HepG2 (cell line): ENCODE measurements around the gene FAM171A2. TPM values are rescaled to one million over a fixed set of nuclear protein-coding genes. Genes with fewer than 3 reads are reported as not detected.

ENCODE experiments used
- CBX2 ChIP-seq, 2 experiments: fragments of 200-600 bp in 1 of 2; sonication (generic); formaldehyde crosslinking in 1 of 2; IDR thresholded peaks; 2 replicates each; pipeline versions ENCODE4 v1.7.0 to v1.8.1; 2018 to 2022; ENCODE audit warnings: low read depth in 2 of 2, low read length in 1 of 2, mild to moderate bottlenecking in 1 of 2, missing genetic modification reagents in 1 of 2
- EHMT2 ChIP-seq: fragments of 200-600 bp; sonication (generic); IDR thresholded peaks from 2 replicates; pipeline ENCODE4 v1.7.0; 2017; ENCODE audit warnings: antibody characterized with exemption, low read depth, low read length, borderline replicate concordance
- ELK4 ChIP-seq: sonication (generic); formaldehyde crosslinking; IDR thresholded peaks from 2 replicates; pipeline ENCODE4 v1.9.0; 2021; ENCODE audit warnings: missing genetic modification reagents, borderline replicate concordance
- ETV6 ChIP-seq: sonication (generic); formaldehyde crosslinking; conservative IDR thresholded peaks from 2 replicates; pipeline ENCODE4 v1.4.0; 2020; ENCODE audit warnings: missing genetic modification reagents
- MAZ ChIP-seq, 2 experiments: sonication (generic) in 1 of 2; formaldehyde crosslinking in 1 of 2; IDR thresholded peaks; 2 replicates each; pipeline versions ENCODE4 v1.5.0 to v1.6.1; 2012 to 2020; ENCODE audit warnings: low read depth in 2 of 2, mild to moderate bottlenecking in 2 of 2, borderline replicate concordance in 1 of 2, improper control_type of control experiment in 1 of 2, low read length in 1 of 2, missing genetic modification reagents in 1 of 2, moderate library complexity in 1 of 2
- SETDB1 ChIP-seq: sonication (generic); formaldehyde crosslinking; IDR thresholded peaks from 2 replicates; pipeline ENCODE4 v1.5.1; 2020; ENCODE audit warnings: missing genetic modification reagents, mild to moderate bottlenecking, borderline replicate concordance
- SMAD3 ChIP-seq: sonication (generic); formaldehyde crosslinking; IDR thresholded peaks from 2 replicates; pipeline ENCODE4 v1.4.0; 2020; ENCODE audit warnings: missing genetic modification reagents
- USF2 ChIP-seq, 2 experiments: sonication (generic) in 1 of 2; formaldehyde crosslinking in 1 of 2; IDR thresholded peaks; 2 replicates each; pipeline versions ENCODE4 v1.5.1 to v1.6.1; 2011 to 2020; ENCODE audit warnings: borderline replicate concordance in 1 of 2, low read depth in 1 of 2, low read length in 1 of 2, mild to moderate bottlenecking in 1 of 2, missing genetic modification reagents in 1 of 2, moderate library complexity in 1 of 2
- ZNF234 ChIP-seq: sonication (generic); formaldehyde crosslinking; conservative IDR thresholded peaks from 2 replicates; pipeline ENCODE4 v1.5.1; 2020; ENCODE audit warnings: mild to moderate bottlenecking, missing genetic modification reagents
- ZNF703 ChIP-seq: sonication (generic); formaldehyde crosslinking; IDR thresholded peaks from 2 replicates; pipeline ENCODE4 v1.5.1; 2020; ENCODE audit warnings: missing genetic modification reagents, mild to moderate bottlenecking, moderate library complexity, borderline replicate concordance
- ZNF746 ChIP-seq: sonication (generic); formaldehyde crosslinking; IDR thresholded peaks from 2 replicates; pipeline ENCODE4 v1.8.0; 2022; ENCODE audit warnings: mild to moderate bottlenecking, missing genetic modification reagents
- polyA plus RNA-seq, 8 experiments: library from polyadenylated mRNA; depleted of rRNA in 3 of 8; stranded (reverse) in 7 of 8; unstranded in 1 of 8; fragments of >200 nt; fragmentation: Illumina TruSeq in 4 of 8; extraction: Trizol in 4 of 8; gene quantifications; 2 replicates each; pipeline versions ENCODE4 v1.2.1 to v1.2.3, GENCODE V29; 2011 to 2016; ENCODE audit warnings: low read depth in 4 of 8, missing spikeins in 1 of 8, mixed read lengths in 1 of 8; ENCODE audit not compliant: insufficient read depth in 1 of 8
- total RNA-seq, 5 experiments: library from RNA; depleted of rRNA; stranded (reverse); fragments of >200 nt; fragmentation: Illumina TruSeq; extraction: Trizol; gene quantifications; 2 replicates each; pipeline ENCODE4 v1.2.3, GENCODE V29; 2016; ENCODE audit warnings: low read depth in 1 of 5
- TF ChIP-seq, protein P1 (sequence below): sonication (generic); formaldehyde crosslinking; IDR thresholded peaks from 2 replicates; pipeline ENCODE4 v1.4.0; 2020; ENCODE audit warnings: mild to moderate bottlenecking, missing genetic modification reagents

The FAM171A2 gene
- total and polyA plus RNA-seq, 2 of the 13 experiments (the other 11 are each of a cell fraction or from before 2014, with no cell fraction given), result 1.8 to 3.6 TPM

DNA sequence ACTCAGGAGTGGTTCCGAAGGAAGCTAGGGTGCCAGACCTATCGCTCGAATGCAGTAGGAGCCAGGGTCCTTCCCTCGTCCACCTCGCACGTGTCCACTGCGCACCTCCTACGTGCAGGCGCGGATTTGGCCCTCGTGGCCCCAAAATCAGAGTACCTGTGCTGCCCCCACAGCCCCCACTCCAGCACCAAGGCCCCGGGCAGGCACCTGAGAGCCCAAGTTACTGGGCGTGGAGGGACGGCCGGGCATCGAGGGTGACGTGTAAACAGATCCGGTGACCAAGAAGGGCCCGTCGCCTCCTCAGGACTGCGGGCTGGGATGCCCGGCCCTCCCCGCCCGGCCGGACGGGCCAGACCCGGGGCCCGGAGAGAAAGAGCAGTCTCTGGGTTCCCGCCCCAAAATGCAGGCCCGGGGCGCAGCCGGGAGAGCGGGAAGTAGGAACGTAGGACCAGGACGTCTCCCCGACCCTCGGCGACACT lies 39.5 kb downstream of the FAM171A2 start (continued):
- no peak for TF ChIP-seq ELK4 (CRISPR knock-in tag)
- TF ChIP-seq ZNF746 (CRISPR knock-in tag), result peak; percentile 54; the same call in 1 of the 2 replicates
- no peak for TF ChIP-seq EHMT2
- TF ChIP-seq CBX2 (IDR thresholded peaks at IDR 0.05; ENCODE audit: low read depth, low read length), result no peak
- TF ChIP-seq CBX2 (CRISPR knock-in tag; IDR thresholded peaks at IDR 0.05; ENCODE audit: low read depth), result no peak
- no peak for TF ChIP-seq MAZ (IDR thresholded peaks at IDR 0.05; ENCODE audit: borderline replicate concordance, low read depth, low read length)
- no peak for TF ChIP-seq MAZ (CRISPR knock-in tag; IDR thresholded peaks at IDR 0.05; ENCODE audit: low read depth)
- no peak for TF ChIP-seq USF2 (IDR thresholded peaks at IDR 0.05; ENCODE audit: low read depth, low read length)
- 0 out of 2 replicates have a peak, but pooled peaks have one; percentile 46 for TF ChIP-seq USF2 (CRISPR knock-in tag; IDR thresholded peaks at IDR 0.05; ENCODE audit: borderline replicate concordance)
- TF ChIP-seq ZNF703, result 0 out of 2 replicates have a peak, but pooled peaks have one; percentile 44
- 0 out of 2 replicates have a peak, but pooled peaks have one; percentile 52 for TF ChIP-seq SETDB1
- TF ChIP-seq SMAD3 (CRISPR knock-in tag), result no peak
- TF ChIP-seq, protein P1, sequence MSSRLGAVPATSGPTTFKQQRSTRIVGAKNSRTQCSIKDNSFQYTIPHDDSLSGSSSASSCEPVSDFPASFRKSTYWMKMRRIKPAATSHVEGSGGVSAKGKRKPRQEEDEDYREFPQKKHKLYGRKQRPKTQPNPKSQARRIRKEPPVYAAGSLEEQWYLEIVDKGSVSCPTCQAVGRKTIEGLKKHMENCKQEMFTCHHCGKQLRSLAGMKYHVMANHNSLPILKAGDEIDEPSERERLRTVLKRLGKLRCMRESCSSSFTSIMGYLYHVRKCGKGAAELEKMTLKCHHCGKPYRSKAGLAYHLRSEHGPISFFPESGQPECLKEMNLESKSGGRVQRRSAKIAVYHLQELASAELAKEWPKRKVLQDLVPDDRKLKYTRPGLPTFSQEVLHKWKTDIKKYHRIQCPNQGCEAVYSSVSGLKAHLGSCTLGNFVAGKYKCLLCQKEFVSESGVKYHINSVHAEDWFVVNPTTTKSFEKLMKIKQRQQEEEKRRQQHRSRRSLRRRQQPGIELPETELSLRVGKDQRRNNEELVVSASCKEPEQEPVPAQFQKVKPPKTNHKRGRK (CRISPR knock-in tag), result no peak
- 0 out of 2 replicates have a peak, but pooled peaks have one; percentile 53 for TF ChIP-seq ETV6 (CRISPR knock-in tag)
- peak; percentile 96; the same call in 1 of the 2 replicates for TF ChIP-seq ZNF234 (CRISPR knock-in tag)
